HG03521 (cell line): ENCODE measurements around the gene STAT3.
"Not testable (repeated sequence)": the region's sequence is repeated elsewhere in the genome, so short reads cannot be mapped to it uniquely, and the experiment has no call there.

ENCODE experiments used
- ATAC-seq: cut with Tn5 transposase; IDR thresholded peaks from one replicate; pipeline ENCODE4 v1.9.1; 2021; ENCODE audit warnings: mild to moderate bottlenecking, moderate library complexity; ENCODE audit not compliant: unreplicated experiment

STAT3 gene

DNA sequence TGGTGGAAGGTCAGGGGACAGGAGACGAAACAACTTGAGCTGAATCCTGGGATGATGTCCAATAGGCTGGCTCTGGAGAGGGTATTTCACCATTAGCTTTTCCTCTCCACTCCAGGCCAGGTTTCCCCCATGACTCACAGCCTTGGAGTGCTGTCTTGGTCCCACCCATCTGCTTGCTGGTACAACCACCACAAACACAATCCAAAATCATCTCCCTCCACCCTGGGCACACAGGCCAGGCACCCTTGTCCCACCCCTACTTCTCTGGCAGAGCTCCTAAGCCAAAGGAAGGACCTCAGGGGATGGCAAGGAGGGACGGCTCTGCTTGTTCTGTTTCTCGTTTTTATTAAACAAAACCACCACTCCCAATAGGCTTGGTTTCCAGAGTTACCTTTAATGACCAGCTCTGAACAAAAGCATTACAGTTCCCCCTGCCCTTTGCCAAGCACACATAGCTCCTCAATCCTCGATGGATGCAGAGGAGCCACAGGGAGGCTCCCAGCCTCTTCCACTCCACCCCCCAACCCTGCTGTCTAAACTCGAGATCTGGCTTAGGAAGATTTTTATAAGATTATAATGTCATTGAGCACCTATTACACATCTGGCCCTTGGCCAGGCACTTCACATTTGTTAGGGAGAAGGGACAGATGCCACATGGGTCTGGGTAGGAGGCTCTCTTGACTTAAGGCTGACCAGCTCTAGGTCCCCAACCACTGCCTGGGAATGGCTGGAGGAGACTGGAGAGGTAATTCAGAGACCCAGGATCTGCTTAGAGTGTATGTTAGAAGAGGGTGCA lies 21.5 kb upstream of the STAT3 start:
- ATAC-seq = no peak

DNA sequence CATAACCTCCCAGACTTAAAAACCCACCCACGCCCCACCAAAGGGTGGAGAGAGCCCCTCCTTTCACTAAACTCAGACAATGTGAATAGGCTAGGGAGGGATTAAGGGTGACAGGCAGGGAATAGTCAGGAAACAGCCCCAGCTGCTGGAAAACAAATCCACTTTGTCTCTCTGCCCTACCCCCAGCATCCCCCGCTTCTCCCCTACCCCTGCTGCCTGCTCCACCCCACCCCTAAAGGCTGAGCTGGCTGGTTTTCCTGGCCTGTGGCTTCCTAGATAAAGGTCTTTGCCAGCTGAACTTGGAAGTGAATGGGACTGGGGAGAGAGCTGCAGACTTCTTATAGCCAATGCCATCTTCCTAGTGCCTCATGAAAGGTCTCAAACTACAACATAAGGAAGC lies 19.8 kb upstream of the STAT3 start:
- no peak for ATAC-seq

DNA sequence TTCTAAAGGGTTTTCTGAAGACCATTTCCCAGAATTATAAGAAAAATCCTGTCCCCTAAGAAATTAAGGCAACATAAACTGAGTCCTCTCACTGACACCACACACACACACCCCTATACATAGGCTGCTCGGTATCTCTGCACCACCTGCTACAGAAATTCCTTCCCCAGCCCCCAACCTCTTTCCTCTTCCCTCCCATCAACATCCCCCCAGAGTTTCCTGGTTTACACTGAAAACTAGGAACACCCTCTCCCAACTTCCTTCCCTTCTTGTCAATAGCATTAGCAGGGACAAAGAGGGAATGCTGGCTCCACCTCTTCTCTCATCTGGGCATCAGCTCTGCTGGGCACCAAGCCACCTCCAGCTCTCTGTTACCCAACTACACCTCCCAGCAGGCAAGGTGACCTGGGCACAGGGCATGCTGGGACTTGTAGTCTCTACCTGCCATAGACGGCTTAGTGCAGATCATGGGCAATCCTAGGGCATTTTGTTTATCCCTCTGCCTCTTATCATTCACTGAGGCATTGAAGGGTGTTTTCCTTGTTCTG lies 19.1 kb upstream of the STAT3 start:
- no peak for ATAC-seq

DNA sequence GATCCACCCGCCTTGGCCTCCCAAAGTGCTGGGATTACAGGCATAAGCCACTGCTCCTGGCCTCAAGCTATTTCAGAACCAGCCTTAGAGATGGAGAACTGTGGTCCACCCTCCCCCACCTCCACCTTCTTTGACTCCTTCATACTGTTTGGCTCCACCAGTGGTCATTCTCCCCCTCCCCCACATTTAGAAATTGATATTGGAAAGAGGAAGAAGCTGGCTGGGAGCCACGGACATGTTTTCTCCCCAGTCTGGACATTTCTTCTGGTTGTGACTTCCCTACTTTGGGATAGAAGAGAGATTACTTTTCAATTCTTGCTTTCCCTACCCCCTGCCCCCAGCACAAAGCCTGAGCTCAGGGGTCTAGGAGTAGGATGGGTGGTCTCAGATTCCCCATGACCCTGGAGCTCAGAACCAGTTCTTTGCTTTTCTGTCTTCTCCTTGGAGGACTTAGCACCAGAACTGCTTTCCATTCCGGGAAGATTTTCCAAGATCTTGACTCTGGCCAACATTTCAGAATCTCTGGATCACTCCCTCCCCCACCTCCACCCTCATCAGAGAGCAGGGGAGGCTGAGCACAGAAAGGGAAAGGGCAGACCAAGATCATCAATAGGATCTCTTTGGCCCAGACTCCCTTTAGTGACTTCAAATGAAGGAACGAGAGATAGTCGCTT lies 18.5 kb upstream of the STAT3 start:
- ATAC-seq = no peak

DNA sequence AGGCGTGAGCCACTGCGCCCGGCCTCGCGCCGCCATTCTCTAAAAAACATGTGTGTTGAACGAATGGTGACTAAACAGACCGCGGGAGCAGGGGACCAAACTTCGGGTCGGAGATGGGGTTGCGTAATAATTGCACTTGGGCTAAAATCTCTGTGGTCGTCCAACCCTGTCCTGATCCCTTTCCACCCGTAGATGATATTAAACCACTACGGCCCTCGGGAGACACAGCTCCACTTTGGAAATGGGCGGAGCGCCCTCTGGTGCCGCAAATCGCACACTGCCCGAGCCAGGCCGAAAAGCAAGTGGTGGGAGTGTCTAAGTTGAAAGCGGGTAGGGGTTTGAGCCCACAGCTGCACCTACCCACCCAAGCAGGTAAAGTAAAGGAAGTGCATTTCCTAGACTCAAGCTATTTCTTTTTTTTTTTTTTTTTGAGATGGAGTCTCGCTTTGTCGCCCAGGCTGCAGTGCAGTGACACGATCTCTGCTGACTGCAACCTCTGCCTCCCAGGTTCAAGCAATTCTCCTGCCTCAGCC lies 17.8 kb upstream of the STAT3 start:
- ATAC-seq = no peak

DNA sequence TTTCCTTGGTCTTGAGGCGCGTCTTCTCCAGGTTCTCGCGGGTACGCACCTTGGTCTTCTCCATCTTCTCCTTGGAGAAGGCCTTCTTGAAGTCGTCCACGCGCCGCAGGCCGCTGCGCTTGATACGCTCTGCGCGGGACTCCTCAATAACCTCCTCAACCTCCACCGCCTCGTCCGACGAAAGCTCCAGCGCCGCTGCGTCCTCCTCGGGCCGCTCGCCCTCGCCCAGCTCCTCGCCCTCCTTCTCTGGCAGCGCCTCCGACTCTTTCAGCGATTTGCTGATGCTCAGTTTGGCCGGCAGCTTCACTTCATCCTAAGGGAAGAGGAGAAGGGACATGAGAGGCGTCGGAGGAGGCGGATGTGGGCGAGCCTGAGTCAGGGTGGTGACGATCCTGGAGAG lies 16.8 kb upstream of the STAT3 start:
- no peak for ATAC-seq

DNA sequence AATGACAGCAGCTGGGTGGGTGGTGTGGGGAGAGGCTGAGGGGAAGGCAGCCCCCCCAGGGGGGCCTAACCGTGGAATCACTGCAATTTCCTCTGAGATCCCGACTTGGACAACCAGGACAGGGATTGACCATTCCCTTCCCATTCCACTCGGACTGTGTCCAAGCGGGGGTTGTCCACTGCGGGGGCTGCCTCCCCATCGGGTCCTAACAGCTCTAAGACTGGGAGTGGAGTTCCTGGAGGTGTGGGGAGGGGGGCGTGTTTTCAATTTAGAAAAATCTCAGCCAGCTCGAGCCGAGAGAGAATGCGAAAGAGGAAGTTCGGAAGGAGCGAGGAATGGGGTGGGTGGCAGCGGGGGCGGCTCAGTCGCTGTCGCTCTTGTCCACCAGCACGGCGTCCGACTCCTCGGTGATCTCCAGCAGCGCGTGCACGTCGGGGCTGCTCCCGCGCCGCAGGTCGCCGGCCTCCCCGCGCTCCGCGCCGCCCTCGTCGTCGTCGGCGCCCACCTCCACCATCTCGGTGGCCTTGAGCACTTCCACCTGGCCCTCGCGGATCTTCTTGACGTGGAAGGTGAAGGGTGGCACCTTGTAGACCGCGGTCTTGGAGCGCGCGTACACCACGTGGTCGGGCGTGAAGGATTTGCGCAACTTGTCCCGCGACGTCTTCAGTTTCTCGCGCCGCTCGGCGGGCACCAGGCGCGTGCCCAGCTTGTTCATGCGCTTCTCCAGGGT lies 16.2 kb upstream of the STAT3 start:
- no peak for ATAC-seq

DNA sequence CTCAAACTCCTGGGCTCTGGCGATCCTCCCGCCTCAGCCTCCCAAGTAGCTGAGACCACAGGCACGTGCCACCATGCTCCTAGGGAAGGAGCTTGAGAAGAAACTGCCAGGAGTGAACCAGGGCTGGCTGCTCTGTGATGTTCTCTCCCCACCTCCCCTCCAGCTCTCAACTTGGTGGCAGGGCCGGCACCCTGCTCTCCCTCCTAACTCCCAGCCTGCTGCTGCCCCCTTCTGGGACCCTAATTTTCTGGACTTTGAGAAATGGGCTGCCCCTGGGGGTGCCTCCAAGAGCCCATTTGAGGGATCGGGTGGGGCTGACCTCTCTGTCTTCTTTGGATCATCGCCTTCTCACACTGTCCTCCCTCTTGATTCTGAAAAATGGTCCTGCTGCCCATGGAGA lies 14.9 kb upstream of the STAT3 start:
- ATAC-seq = no peak

DNA sequence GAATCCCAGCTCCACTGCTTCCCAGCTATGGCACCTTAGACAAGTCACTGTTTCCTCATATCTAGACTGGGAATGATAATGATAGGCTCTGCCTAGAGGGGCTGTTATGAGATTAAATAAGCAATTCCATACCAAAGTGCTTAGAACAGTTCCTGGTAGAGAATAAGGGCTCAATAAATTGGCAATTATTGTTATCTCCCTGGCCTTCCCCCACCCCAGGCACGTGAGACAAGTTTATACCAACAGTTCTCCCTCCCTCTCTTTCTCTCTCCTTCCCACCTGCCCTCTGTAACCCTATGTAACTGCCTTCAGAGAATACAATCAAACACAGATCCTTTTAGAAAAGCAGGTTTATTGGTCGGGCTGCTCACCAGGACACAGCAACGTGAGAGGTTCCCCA lies 13.9 kb upstream of the STAT3 start:
- no peak for ATAC-seq

DNA sequence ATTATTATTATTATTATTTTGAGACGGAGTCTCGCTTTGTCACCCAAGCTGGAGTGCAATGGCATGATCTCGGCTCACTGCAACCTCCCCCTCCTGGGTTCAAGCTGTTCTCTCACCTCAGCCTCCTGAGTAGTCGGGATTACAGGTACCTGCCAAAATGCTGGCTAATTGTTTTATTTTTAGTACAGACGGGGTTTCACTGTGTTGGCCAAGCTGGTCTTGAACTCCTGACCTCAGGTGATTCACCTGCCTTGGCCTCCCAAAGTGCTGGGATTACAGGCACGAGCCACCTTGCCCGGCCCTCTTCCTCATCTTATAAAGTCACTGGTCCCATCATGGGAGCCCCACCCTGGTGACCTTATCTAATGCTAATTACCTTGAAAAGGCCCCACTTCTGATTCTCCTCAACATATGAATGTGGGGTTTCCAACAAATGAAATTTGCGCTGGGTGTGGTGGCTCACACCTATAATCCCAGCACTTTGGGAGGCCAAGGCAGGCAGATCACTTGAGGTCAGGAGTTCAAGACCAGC lies 12.7 kb upstream of the STAT3 start:
- not testable (repeated sequence) for ATAC-seq

DNA sequence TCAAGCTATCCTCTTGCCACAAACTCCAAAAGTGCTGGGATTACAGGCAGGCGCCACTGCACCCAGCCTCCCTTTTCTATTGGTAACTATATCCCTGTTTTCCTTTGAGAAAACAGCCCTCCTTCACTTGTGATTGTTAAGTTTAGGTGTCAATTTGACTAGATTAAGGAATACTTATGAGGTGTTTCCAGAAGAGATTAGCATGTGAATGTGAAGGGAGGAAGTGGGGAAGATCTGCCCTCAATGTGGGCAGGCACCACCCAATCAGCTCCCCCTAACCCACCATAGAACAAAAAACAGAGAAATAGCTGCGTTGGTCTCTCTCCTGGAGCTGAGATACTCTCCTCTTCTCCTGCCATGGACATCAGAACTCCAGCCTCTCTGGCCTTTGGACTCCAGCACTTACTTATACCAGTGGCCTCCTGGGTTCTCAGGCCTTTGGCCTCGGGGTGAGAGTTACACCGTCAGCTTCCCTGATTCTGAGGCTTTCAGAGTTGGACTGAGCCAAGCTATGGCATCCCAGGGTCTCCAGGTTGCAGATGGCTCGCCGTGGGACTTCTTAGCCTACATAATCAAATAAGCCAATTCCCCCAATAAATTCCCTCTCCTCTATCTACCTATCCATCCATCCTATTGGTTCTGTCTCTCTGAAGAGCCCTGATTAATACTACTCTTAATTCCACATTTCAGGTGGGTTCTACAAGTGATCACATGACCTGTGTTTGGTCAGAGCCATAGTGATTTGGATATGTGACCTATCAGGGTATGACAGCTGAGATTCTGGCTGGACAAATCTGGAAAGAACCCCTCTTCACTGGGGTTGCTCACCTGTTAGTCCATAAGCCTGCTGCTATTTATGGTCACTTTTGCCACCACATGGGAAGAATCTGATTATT lies 12.0 kb upstream of the STAT3 start:
- no peak for ATAC-seq

DNA sequence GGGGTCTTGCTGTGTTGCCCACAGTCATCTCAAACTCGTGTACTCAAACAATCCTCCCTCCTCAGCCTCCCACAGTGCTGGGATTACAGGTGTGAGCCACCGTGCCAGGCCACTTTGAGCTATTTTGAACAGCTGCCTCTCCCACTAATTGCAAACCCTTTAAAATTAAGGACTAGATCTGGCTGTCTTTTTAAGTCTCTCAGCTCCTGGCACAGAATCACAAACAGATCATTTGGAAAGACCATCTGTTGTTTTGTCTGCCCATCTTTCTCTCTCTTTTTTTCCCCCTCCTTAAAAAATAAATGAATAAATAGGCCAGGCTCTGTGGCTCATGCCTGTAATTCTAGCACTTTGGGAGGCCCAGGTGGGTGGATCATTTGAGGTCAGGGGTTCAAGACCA lies 10.9 kb upstream of the STAT3 start:
- ATAC-seq = no peak

DNA sequence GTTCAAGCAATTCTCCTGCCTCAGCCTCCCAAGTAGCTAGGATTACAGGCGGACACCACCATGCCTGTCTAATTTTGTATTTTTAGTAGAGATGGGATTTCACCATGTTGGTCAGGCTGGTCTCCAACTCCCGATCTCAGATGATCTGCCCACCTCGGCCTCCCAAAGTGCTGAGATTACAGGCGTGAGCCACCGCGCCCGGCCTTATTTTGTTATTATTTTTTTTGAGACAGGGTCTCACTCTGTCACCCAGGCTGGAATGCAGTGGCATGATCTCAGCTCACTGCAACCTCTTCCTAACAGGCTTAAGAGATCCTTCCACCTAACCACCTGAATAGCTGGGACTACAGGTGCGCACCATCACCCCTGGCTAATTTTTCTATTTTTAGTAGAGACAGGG lies 7.4 kb upstream of the STAT3 start:
- not testable (repeated sequence) for ATAC-seq

DNA sequence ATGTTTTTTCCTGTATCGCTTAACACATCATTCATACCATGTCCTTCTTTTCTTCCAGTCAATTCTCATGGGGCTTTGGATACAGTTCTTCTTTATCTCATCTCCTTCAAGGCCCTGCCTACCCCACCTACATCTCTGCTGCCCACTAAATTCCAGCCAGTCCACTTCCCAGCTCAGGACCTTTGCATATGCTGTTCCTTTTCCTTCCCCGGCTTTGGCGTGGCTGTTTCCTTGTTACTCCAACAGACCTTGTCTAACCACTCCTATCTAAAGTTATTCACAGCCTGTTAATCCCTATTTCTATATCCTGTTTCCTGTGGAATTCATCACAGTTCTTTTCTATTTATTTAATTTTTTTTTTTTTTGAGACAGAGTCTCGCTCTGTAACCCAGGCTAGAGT lies 6.6 kb upstream of the STAT3 start:
- no peak for ATAC-seq

DNA sequence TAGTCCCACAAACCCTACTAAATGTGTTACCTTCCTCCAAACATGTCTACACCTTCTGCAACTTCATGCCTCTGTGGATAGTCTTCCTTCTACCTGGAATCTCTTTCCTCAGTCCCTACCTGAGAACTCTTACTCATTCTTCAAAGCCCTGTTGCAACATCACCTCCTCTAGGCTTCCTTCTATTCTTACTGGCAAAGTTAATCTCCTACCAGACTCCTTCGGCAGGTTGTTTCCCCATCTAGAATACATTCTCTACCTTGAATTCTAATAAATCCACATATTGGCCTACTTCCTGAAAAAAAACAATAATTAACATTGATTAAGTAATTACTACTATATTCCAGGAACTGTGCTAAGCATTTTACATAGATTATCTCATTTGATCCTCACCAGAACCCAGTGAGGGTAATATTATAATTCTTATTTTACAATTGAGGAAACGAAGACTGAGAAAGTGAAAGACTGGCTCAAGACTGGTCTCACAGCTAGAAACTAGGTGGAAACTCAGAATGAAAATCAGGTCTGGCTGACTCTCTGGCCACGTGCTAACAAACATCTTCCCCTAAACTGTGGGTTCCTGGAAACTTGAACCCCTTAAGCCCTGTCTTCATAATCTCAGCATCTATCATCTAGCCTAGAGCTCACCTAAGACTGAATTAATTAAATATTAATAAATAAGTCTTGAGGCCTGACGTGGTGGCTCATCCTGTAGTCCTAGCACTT lies 4.6 kb upstream of the STAT3 start:
- no peak for ATAC-seq

DNA sequence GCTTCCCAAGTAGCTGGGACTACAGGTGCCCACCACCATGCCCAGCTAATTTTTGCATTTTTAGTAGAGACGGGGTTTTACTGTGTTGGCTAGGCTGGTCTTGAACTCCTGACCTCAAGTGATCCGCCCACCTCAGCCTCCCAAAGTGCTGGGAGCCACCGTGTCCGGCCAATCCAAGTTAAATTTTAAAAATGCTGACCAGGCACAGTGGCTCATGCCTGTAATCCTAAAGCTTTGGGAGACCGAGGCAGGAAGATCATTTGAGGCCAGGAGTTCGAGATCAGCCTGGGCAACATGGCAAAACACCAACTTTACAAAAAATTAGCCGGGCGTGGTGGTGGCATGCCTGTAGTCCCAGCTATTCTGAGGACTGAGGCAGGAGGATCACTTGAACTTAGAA lies 3.2 kb upstream of the STAT3 start:
- ATAC-seq = not testable (repeated sequence)

DNA sequence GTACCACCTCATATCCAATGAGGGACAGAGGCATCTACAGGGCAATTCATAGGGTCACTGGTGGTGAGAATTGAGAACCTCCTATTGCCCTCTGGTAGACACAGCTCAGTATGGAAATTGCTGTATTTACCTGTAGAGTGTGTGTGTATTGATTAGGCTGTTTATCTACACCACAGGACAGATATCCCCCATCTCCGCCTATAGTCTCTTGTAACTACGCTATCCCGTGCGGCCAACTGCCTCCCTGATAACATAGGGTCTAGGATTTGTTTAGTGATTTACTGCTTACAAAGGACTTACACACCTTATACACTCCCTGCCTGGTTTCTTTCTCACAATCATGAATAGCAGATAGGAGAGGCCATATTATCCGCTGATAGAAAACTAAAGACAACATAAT lies 1.7 kb upstream of the STAT3 start:
- no peak for ATAC-seq

DNA sequence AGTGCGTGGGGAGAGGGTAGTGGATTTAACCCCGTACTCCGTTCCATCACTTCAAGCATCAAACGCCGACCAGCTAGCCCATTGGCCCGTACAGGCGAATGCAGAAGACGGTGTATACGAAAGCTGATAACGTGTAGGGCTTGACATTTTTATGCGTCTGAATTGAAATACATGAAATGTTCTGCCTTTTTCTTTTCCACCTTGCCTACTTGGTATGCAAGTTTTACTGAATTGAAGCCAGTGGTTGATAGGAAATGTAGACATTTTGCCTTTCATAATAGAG lies 834 bp upstream of the STAT3 start:
- ATAC-seq = no peak

DNA sequence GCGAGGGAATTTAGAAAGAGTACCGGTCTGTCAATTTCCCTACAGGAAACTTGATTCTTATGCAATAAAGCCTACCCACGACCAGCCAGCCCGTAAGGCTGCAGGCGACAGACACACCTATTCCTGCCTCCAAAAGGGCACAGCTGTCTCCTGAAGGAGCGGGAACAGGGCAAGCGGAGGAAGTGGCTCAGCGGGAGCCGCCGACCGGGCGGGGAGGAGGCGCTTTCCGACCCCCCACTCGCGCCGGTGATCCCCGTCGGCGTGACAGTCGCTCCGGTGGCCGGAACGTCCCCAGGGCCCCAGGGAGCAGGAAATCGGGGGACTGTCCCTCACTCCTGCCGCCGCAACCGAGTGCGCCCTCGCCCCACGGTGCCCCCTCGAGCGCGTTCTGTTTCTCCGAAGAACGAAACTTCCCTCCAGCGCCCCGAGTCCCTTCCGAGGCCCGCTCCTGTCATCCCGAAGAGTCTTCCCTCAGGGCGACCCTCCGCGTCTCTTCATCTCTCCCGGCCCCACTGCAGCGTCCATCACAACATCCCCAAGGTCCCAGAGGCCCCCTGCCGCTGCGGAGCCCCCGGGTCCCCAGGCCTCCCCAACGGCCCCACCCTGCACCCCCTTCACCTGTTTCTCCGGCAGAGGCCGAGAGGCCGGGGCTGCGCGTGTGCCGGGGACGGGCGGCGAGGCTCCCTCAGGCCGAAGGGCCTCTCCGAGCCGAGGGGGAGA lies 421 bp downstream of the STAT3 start:
- no peak for ATAC-seq
